MM.1S (cell line): ENCODE results near the gene NBEAL2.

ENCODE experiments used
- CTCF ChIP-seq: fragments of 300-600 bp; sonication (generic); IDR thresholded peaks from 2 replicates; pipeline ENCODE4 v1.5.1; 2016; ENCODE audit warnings: antibody characterized with exemption, low read length, mixed read lengths
- EZH2 ChIP-seq: fragments of 300-600 bp; sonication (generic); optimal IDR thresholded peaks from 2 replicates; pipeline ENCODE3; 2017; ENCODE audit warnings: low read depth, mild to moderate bottlenecking, antibody characterized with exemption, low read length, mixed read lengths
- EZH2phosphoT487 ChIP-seq: fragments of 300-600 bp; sonication (generic); IDR thresholded peaks from 2 replicates; pipeline ENCODE4 v1.6.1; 2018; ENCODE audit warnings: antibody characterized with exemption, low read length

GRCh38 chr3:46979958-46980497, 562 bp downstream of the NBEAL2 start:
- TF ChIP-seq EZH2 (no peak), CTCF (no peak), EZH2phosphoT487 (no peak)
